HCT116 (cell line): Measurements from ENCODE around the gene POLDIP2.

Experiments
- CEBPB ChIP-seq: IDR thresholded peaks from 2 replicates; pipeline ENCODE4 v1.6.1; 2012; ENCODE audit warnings: low read depth
- EZH2 ChIP-seq: fragments of 200-600 bp; sonication (generic); IDR thresholded peaks from 2 replicates; pipeline ENCODE4 v1.6.1; 2017; ENCODE audit warnings: antibody characterized with exemption, mixed run types
- JUND ChIP-seq: IDR thresholded peaks from 2 replicates; pipeline ENCODE4 v1.6.1; 2012
- POLR2A ChIP-seq: IDR thresholded peaks from 2 replicates; pipeline ENCODE4 v1.7.0; 2011; ENCODE audit warnings: borderline replicate concordance; ENCODE audit not compliant: insufficient read depth, insufficient read length; ENCODE audit errors: extremely low read depth
- POLR2AphosphoS5 ChIP-seq: IDR thresholded peaks from 2 replicates; pipeline ENCODE4 v1.6.1; 2011; ENCODE audit warnings: mild to moderate bottlenecking, low read depth, low read length, moderate library complexity
- RAD21 ChIP-seq: IDR thresholded peaks from 2 replicates; pipeline ENCODE4 v1.6.1; 2012; ENCODE audit warnings: low read depth, mild to moderate bottlenecking
- SP1 ChIP-seq: IDR thresholded peaks from 2 replicates; pipeline ENCODE4 v1.6.1; 2012; ENCODE audit warnings: low read depth
- ZFX ChIP-seq: fragments of 450-650 bp; IDR thresholded peaks from 2 replicates; pipeline ENCODE4 v1.6.1; 2017
- TF ChIP-seq, protein P1 (sequence below), 3 experiments: fragments of 200-600 bp in 1 of 3; sonication (generic) in 1 of 3; IDR thresholded peaks in 2 of 3; conservative IDR thresholded peaks in 1 of 3; 2 replicates each; pipeline ENCODE4 v1.5.1; 2012 to 2017; ENCODE audit warnings: low read depth in 2 of 3, low read length in 2 of 3, antibody characterized with exemption in 1 of 3, borderline replicate concordance in 1 of 3, control low read depth in 1 of 3, mild to moderate bottlenecking in 1 of 3, mixed read lengths in 1 of 3, mixed run types in 1 of 3, moderate library complexity in 1 of 3; ENCODE audit not compliant: insufficient read depth in 1 of 3
- TF ChIP-seq, protein P2 (sequence below): IDR thresholded peaks from 2 replicates; pipeline ENCODE4 v1.6.1; 2012; ENCODE audit warnings: low read depth

DNA sequence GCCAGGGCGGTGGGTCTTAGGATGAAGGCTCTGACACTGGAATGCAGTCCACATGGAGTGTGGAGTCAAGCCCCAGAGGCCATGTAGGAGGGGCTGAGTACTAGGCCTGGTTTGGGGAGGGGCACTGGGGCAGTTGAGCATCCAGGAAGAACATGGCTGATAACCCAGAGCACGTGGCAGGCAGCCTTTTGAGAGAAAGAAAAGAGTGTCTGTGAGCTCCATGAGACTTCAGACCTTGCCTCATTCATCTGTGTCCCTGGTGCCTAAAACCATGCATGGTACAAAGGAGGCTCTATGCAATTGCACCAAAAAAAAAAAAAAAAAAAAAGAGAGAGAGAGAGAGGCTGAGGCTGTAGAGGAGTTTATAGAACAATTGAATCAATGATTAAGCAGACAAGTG is 34.1 kb upstream of the POLDIP2 start:
- no peak for TF ChIP-seq POLR2AphosphoS5
- TF ChIP-seq, protein P1, sequence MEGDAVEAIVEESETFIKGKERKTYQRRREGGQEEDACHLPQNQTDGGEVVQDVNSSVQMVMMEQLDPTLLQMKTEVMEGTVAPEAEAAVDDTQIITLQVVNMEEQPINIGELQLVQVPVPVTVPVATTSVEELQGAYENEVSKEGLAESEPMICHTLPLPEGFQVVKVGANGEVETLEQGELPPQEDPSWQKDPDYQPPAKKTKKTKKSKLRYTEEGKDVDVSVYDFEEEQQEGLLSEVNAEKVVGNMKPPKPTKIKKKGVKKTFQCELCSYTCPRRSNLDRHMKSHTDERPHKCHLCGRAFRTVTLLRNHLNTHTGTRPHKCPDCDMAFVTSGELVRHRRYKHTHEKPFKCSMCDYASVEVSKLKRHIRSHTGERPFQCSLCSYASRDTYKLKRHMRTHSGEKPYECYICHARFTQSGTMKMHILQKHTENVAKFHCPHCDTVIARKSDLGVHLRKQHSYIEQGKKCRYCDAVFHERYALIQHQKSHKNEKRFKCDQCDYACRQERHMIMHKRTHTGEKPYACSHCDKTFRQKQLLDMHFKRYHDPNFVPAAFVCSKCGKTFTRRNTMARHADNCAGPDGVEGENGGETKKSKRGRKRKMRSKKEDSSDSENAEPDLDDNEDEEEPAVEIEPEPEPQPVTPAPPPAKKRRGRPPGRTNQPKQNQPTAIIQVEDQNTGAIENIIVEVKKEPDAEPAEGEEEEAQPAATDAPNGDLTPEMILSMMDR (IDR thresholded peaks at IDR 0.05 in 2 of 3, conservative IDR thresholded peaks at IDR 0.05 in 1 of 3; ENCODE audit: borderline replicate concordance in 1 of 3, insufficient read depth in 1 of 3, low read depth in 2 of 3, low read length in 2 of 3) = no peak
- TF ChIP-seq POLR2A = no peak
- TF ChIP-seq RAD21 = no peak
- TF ChIP-seq, protein P2, sequence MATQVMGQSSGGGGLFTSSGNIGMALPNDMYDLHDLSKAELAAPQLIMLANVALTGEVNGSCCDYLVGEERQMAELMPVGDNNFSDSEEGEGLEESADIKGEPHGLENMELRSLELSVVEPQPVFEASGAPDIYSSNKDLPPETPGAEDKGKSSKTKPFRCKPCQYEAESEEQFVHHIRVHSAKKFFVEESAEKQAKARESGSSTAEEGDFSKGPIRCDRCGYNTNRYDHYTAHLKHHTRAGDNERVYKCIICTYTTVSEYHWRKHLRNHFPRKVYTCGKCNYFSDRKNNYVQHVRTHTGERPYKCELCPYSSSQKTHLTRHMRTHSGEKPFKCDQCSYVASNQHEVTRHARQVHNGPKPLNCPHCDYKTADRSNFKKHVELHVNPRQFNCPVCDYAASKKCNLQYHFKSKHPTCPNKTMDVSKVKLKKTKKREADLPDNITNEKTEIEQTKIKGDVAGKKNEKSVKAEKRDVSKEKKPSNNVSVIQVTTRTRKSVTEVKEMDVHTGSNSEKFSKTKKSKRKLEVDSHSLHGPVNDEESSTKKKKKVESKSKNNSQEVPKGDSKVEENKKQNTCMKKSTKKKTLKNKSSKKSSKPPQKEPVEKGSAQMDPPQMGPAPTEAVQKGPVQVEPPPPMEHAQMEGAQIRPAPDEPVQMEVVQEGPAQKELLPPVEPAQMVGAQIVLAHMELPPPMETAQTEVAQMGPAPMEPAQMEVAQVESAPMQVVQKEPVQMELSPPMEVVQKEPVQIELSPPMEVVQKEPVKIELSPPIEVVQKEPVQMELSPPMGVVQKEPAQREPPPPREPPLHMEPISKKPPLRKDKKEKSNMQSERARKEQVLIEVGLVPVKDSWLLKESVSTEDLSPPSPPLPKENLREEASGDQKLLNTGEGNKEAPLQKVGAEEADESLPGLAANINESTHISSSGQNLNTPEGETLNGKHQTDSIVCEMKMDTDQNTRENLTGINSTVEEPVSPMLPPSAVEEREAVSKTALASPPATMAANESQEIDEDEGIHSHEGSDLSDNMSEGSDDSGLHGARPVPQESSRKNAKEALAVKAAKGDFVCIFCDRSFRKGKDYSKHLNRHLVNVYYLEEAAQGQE = no peak
- TF ChIP-seq EZH2 = no peak
- TF ChIP-seq ZFX = no peak
- TF ChIP-seq JUND = no peak
- no peak for TF ChIP-seq CEBPB
- no peak for TF ChIP-seq SP1
